ENCODE results near the gene TRIOBP.

DNA sequence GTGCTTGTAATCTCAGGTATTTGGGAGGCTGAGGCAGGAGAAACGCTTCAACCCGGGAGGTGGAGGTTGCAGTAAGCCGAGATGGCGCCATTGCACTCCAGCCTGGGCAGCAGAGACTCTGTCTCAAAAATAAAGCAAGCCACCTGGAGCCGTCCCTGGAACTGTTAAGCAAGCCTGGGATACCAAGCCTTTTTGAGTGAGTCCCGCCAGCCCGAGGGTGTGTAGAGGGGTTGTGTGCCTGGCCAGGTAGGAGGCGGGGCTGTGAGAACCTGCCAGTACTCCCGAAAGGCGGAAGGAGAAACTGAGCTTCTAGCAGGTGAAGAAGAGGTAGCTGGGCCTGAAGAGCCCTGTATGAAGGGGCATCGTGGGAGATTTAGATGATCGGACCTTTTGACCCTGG is 52.4 kb downstream of the TRIOBP start:
- TF ChIP-seq PAX5 (IDR thresholded peaks at IDR 0.05; ENCODE audit: insufficient read depth, low read length, severe bottlenecking) = no peak
- no peak for TF ChIP-seq POLR2AphosphoS5 (IDR thresholded peaks at IDR 0.05; ENCODE audit: low read depth, low read length)
- no peak for TF ChIP-seq POLR2A (IDR thresholded peaks at IDR 0.05; ENCODE audit: low read depth, low read length)
- TF ChIP-seq POU2F2 (IDR thresholded peaks at IDR 0.05; ENCODE audit: low read depth, low read length) = no peak
- TF ChIP-seq TAF1 (IDR thresholded peaks at IDR 0.05; ENCODE audit: low read depth, low read length) = no peak
- no peak for TF ChIP-seq SPI1 (IDR thresholded peaks at IDR 0.05; ENCODE audit: low read depth, low read length)
